Measurements from ENCODE around the gene DNAH3.
"Not testable (repeated sequence)": the region's sequence is repeated elsewhere in the genome, so short reads cannot be mapped to it uniquely, and the experiment has no call there.

DNAH3 gene

GRCh38 chr16:21175397-21175796 lies 24.8 kb upstream of the DNAH3 start:
- H3K4me1 ChIP-seq (ENCODE audit: low read length) = no peaks in the 10 kb centered on the region
- H3K9ac ChIP-seq (ENCODE audit: low read length) = no peak overlapping the region
- H3F3A ChIP-seq (ENCODE audit: insufficient read depth, low read length) = no peaks in the 10 kb centered on the region
- no peaks in the 10 kb centered on the region for H3K9me3 ChIP-seq (replicated peaks; ENCODE audit: insufficient read depth, low read length)
- no peak for DNase-seq
- H3K36me3 ChIP-seq (replicated peaks; ENCODE audit: insufficient read depth, low read length) = no peaks in the 10 kb centered on the region
- no peak overlapping the region for H2AFZ ChIP-seq (ENCODE audit: low read length)
- H3K4me2 ChIP-seq (ENCODE audit: low read depth, low read length) = no peak overlapping the region
- H3K27me3 ChIP-seq (replicated peaks; ENCODE audit: insufficient read depth, low read length) = no peaks in the 10 kb centered on the region
- no peak overlapping the region for H3K27ac ChIP-seq (ENCODE audit: low read length)
- TF ChIP-seq CTCF (IDR thresholded peaks at IDR 0.05; ENCODE audit: low read length) (no peak), EZH2 (optimal IDR thresholded peaks at IDR 0.05; ENCODE audit: low read depth, low read length) (no peak), EZH2phosphoT487 (IDR thresholded peaks at IDR 0.05; ENCODE audit: low read length) (no peak)
- no peaks in the 10 kb centered on the region for H3K79me2 ChIP-seq (ENCODE audit: low read length)
- no peaks in the 10 kb centered on the region for H4K20me1 ChIP-seq (ENCODE audit: insufficient read depth, low read length)
- no peak overlapping the region for H3K4me3 ChIP-seq (ENCODE audit: low read length)
- H3K9me2 ChIP-seq (replicated peaks; ENCODE audit: insufficient read depth, low read length) = no peaks in the 10 kb centered on the region

- Histone ChIP-seq H4K20me1 (ENCODE audit: insufficient read depth, low read length) (no peaks in the 10 kb centered on the region), H3K79me2 (ENCODE audit: low read length) (no peaks in the 10 kb centered on the region), H3K27ac (ENCODE audit: low read length) (no peak overlapping the region), H3K27me3 (replicated peaks; ENCODE audit: insufficient read depth, low read length) (no peaks in the 10 kb centered on the region), H3K4me2 (ENCODE audit: low read depth, low read length) (no peak overlapping the region), H2AFZ (ENCODE audit: low read length) (no peak overlapping the region), H3K9me3 (replicated peaks; ENCODE audit: insufficient read depth, low read length) (no peaks in the 10 kb centered on the region), H3K9ac (ENCODE audit: low read length) (no peak overlapping the region), H3K9me2 (replicated peaks; ENCODE audit: insufficient read depth, low read length) (no peaks in the 10 kb centered on the region), H3K4me3 (ENCODE audit: low read length) (no peak overlapping the region), H3F3A (ENCODE audit: insufficient read depth, low read length) (no peaks in the 10 kb centered on the region), H3K36me3 (replicated peaks; ENCODE audit: insufficient read depth, low read length) (no peaks in the 10 kb centered on the region), H3K4me1 (ENCODE audit: low read length) (no peaks in the 10 kb centered on the region)
- no peak for TF ChIP-seq EZH2phosphoT487 (IDR thresholded peaks at IDR 0.05; ENCODE audit: low read length)
- no peak for TF ChIP-seq EZH2 (optimal IDR thresholded peaks at IDR 0.05; ENCODE audit: low read depth, low read length)
- TF ChIP-seq CTCF (IDR thresholded peaks at IDR 0.05; ENCODE audit: low read length) = no peak
- peak; percentile 61 for DNase-seq
Measured at GRCh38 chr16:21172650-21173049, 22.0 kb upstream of the DNAH3 start.

GRCh38 chr16:21170116-21170515 lies 19.5 kb upstream of the DNAH3 start:
- not testable (repeated sequence) for H3K4me2 ChIP-seq (ENCODE audit: low read depth, low read length); H3K36me3 ChIP-seq (replicated peaks; ENCODE audit: insufficient read depth, low read length); H3K9me2 ChIP-seq (replicated peaks; ENCODE audit: insufficient read depth, low read length); H3K9ac ChIP-seq (ENCODE audit: low read length); H4K20me1 ChIP-seq (ENCODE audit: insufficient read depth, low read length); H3K79me2 ChIP-seq (ENCODE audit: low read length); H3K9me3 ChIP-seq (replicated peaks; ENCODE audit: insufficient read depth, low read length); H3K27me3 ChIP-seq (replicated peaks; ENCODE audit: insufficient read depth, low read length); H3K27ac ChIP-seq (ENCODE audit: low read length); H3F3A ChIP-seq (ENCODE audit: insufficient read depth, low read length); DNase-seq; H3K4me3 ChIP-seq (ENCODE audit: low read length); H2AFZ ChIP-seq (ENCODE audit: low read length); H3K4me1 ChIP-seq (ENCODE audit: low read length)

- no peak overlapping the region for H3K9ac ChIP-seq (ENCODE audit: low read length)
- no peak overlapping the region for H3K27ac ChIP-seq (ENCODE audit: low read length)
- H3F3A ChIP-seq (ENCODE audit: insufficient read depth, low read length) = no peaks in the 10 kb centered on the region
- no peak for TF ChIP-seq CTCF (IDR thresholded peaks at IDR 0.05; ENCODE audit: low read length)
- TF ChIP-seq EZH2 (optimal IDR thresholded peaks at IDR 0.05; ENCODE audit: low read depth, low read length) = no peak
- TF ChIP-seq EZH2phosphoT487 (IDR thresholded peaks at IDR 0.05; ENCODE audit: low read length) = no peak
- H3K27me3 ChIP-seq (replicated peaks; ENCODE audit: insufficient read depth, low read length) = no peaks in the 10 kb centered on the region
- H2AFZ ChIP-seq (ENCODE audit: low read length) = no peak overlapping the region
- no peaks in the 10 kb centered on the region for H3K36me3 ChIP-seq (replicated peaks; ENCODE audit: insufficient read depth, low read length)
- no peaks in the 10 kb centered on the region for H3K79me2 ChIP-seq (ENCODE audit: low read length)
- H3K4me1 ChIP-seq (ENCODE audit: low read length) = no peaks in the 10 kb centered on the region
- no peaks in the 10 kb centered on the region for H4K20me1 ChIP-seq (ENCODE audit: insufficient read depth, low read length)
- H3K4me3 ChIP-seq (ENCODE audit: low read length) = no peak overlapping the region
- H3K4me2 ChIP-seq (ENCODE audit: low read depth, low read length) = no peak overlapping the region
- no peaks in the 10 kb centered on the region for H3K9me2 ChIP-seq (replicated peaks; ENCODE audit: insufficient read depth, low read length)
- no peak for DNase-seq
- H3K9me3 ChIP-seq (replicated peaks; ENCODE audit: insufficient read depth, low read length) = no peaks in the 10 kb centered on the region
Measured at GRCh38 chr16:21169249-21169981, 18.8 kb upstream of the DNAH3 start.
